Activated T-cell treated with anti-CD3 and anti-CD28 coated beads, Interleukin-2, amount 50 U/mL, for 24 hours (primary cell): ENCODE measurements around the gene PEX7.
"Not testable (repeated sequence)": the region's sequence is repeated elsewhere in the genome, so short reads cannot be mapped to it uniquely, and the experiment has no call there.

ENCODE experiments used
- DNase-seq: peaks from one replicate; pipeline ENCODE4 v3.0.0-alpha.2; 2020
- H3K27ac Mint-ChIP-seq: 2 replicates; pipeline ENCODE4 v1.8.0; 2020; ENCODE audit warnings: mild to moderate bottlenecking, mixed read lengths
- H3K27me3 Mint-ChIP-seq: 2 replicates; pipeline ENCODE4 v1.8.0; 2020; ENCODE audit warnings: mixed read lengths
- H3K36me3 Mint-ChIP-seq: 2 replicates; pipeline ENCODE4 v1.8.0; 2020; ENCODE audit warnings: low read depth, mixed read lengths
- H3K4me1 Mint-ChIP-seq: 2 replicates; pipeline ENCODE4 v1.8.0; 2020; ENCODE audit warnings: low read depth, mixed read lengths
- H3K4me3 Mint-ChIP-seq: 2 replicates; pipeline ENCODE4 v1.8.0; 2020; ENCODE audit warnings: mild to moderate bottlenecking, moderate library complexity, mixed read lengths
- H3K9me3 Mint-ChIP-seq: 2 replicates; pipeline ENCODE4 v1.8.0; 2020; ENCODE audit warnings: mixed read lengths

The PEX7 gene

DNA sequence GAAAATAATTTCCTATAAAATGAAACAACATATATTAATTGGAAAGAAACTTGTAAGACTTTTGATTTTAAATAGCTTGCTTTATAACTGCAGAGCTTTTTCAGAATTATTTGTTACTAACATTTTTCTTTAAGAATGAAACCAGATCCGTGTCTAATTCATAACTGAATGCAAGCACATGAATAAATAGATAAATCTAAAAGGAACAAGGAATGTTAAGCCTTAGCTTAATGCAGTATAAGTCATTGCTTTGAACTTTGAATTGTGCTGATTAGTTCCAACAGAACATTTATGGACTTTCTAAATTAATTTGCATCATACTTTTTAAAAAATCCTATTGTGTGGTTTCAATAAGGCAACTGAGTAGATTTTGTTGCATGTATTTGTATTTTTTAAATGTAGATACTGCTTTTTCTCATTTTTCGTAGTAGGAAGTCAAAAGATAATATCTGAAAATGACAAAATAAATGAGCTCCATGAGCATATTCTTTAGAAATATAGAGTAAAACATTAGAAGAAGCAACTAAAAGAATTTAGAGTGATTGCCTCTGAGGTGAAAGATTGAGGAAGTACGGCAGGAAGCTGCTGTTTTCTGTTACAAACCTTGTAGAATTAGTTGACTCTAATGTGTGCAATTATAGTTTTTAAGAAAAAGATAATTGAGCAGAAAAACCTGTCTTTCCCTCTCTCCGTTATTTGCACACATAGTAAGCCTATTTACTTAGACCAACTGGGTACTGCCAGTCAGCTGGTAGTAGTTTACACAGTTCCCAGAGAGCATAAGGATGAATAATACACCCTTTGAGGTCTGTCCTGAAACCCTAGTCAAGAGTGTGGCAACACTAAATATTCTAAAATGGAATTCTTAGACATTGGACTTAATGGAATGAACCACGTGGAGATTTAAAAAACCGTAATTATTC, 67.1 kb downstream of the PEX7 start:
- peaks cover 6% of the 10 kb centered on the region for H3K4me1 Mint-ChIP-seq

DNA sequence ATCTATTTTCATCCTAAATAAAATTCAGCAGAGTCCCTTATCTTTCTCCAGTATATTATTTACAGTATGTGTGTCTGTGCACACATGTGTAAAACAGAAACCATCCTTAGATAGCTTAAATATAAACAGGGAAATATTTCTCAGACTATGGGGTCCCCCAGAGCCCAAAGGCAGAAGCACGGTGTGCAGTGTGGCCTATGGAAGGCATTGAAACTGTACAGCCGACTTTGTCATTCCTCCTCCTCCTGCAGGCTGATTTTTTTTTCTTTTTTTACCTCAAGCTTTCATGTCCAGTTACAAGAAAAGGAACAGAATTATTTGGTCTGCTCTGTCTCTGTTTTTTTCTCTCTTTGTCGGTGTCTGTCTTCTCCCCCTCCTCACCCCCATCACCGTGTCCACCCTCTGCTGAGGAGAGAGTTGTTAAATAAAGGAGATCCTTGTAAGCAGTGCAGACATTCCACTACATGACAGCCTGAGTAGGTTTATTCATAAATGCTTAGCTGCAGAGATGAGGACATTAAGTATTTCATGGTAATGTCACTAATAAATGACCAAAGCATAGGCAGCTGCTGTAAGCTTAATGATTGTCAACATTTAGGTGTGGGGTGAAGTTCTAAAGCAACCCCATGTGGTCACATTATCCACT, 67.9 kb downstream of the PEX7 start:
- no peak for DNase-seq
- Mint-ChIP-seq H3K4me3 (no peak overlapping the region), H3K4me1 (peaks cover 6% of the 10 kb centered on the region), H3K27ac (no peak overlapping the region), H3K36me3 (peaks cover 21% of the 10 kb centered on the region), H3K9me3 (no peaks in the 10 kb centered on the region), H3K27me3 (no peaks in the 10 kb centered on the region)

More for the DNA sequence above, 67.1 kb downstream of the PEX7 start:
- Mint-ChIP-seq H3K4me3 (no peak overlapping the region), H3K36me3 (peaks cover 21% of the 10 kb centered on the region), H3K9me3 (no peaks in the 10 kb centered on the region), H3K27me3 (no peaks in the 10 kb centered on the region), H3K27ac (no peak overlapping the region)
- DNase-seq: no peak

DNA sequence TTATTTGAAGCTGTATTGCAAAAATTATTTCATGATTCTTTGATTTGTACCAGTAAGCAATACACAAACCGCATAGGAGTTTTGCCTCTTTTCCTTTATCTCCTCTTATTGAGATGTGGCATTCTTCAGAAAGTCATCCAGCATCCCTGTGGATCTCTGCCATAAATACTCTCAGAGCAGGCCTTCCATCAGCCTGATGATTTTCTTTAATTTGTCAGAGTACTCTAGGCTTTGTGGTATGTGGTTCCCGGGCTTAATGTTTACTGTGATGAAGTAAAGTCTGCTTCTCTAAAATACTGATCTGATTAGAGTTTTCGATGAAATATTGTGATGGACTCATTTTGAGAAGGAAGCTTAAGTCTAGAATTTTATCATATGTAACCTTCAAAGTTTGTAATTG, 68.6 kb downstream of the PEX7 start:
- Mint-ChIP-seq H3K4me3 (no peak overlapping the region), H3K9me3 (no peaks in the 10 kb centered on the region), H3K36me3 (peaks cover 21% of the 10 kb centered on the region), H3K27me3 (no peaks in the 10 kb centered on the region), H3K4me1 (peaks cover 6% of the 10 kb centered on the region), H3K27ac (no peak overlapping the region)
- no peak for DNase-seq

DNA sequence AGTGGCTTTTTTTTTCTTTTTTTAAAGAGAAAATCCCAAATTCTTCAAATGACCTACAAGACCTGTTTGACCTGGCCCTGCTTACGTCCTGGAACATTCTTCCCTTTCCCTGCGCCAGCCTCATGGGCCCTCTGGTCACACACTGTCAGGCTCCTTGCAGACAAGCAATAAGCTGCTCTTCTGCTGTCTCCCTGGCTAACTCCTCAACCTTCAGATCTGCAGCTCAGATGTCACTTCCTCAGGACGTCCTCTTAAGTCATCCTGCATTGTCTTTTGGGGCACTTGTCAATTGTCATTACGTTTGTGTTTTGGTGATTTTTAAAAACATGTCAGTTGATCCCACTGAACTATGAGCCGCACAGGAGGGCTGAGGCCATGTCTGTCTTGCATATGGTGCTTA, 70.8 kb downstream of the PEX7 start:
- Mint-ChIP-seq H3K4me1 (peaks cover 6% of the 10 kb centered on the region), H3K27ac (no peak overlapping the region)
- no peak for DNase-seq

DNA sequence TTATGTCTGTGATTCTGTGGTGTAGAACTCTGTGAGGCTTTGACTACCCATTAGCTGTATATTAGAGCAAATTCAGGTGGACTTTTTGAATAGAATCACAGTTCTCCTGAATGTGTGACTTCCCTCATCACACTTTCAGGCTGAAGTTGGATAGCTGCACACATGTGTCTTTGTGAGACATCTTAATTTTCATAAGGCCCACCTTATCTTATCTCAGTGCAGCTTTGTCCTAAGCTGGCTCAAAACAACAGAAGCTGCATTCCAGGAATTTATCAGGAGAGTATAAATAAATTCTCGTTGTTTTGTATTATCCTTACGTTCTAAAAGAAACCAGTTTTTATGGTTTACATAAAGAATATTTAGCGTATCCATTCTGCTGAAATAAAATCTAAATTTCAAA, 73.5 kb downstream of the PEX7 start:
- H3K27ac Mint-ChIP-seq: no peak overlapping the region
- H3K4me3 Mint-ChIP-seq: no peak overlapping the region
- peaks cover 38% of the 10 kb centered on the region for H3K36me3 Mint-ChIP-seq
- peaks cover 4% of the 10 kb centered on the region for H3K4me1 Mint-ChIP-seq
- DNase-seq: no peak
- no peaks in the 10 kb centered on the region for H3K27me3 Mint-ChIP-seq
- no peaks in the 10 kb centered on the region for H3K9me3 Mint-ChIP-seq

More for the DNA sequence above, 70.8 kb downstream of the PEX7 start:
- Mint-ChIP-seq H3K9me3 (no peaks in the 10 kb centered on the region), H3K27me3 (no peaks in the 10 kb centered on the region), H3K4me3 (no peak overlapping the region), H3K36me3 (peaks cover 23% of the 10 kb centered on the region)

DNA sequence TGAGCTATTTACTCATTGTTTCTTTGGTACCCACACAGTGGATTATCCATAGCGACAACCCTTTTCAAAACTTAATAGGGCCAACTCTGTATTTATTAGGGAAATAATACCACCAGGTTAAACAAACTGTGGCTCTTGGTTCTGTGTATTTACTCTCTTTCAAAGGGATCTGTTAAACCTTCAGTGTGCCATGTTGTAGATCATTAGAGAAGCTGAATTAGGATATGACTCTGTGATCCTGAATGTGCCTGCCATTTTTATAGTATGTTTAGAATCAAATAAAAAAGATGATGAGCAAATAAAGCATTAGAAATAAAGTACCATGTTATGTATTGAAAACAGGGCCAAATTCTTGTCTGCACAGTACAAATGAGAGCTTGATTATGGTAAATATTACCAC, 74.7 kb downstream of the PEX7 start:
- Mint-ChIP-seq H3K9me3 (no peaks in the 10 kb centered on the region), H3K27me3 (no peaks in the 10 kb centered on the region)
- no peak for DNase-seq

DNA sequence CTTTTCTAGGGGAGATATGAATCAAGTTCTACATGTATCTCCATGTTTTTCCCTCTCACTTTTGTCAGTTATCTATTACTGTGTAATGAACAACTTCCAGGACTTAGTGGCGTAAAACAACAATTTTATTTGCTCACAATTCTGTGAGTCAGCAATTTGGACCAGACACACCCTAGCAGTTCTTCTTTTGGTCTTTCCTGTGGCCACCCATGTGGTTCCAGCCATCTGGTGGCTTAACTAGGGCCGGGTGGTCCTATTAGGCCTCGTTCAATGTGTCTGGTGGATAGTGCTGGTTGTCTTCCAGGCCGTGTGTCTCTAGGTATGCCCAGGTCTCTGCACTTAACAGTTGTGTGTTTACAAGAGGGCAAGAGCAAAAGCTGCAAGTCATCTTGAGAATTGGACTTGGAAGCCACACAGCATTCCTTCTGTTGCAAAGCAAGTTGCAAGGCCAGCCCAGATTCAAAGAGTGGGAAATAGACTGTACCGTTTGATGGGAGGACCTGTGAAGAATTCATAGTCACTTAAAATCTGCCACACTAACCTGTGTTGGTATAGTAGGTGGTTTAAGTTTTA, 78.9 kb downstream of the PEX7 start:
- H3K4me3 Mint-ChIP-seq: no peak overlapping the region
- H3K27me3 Mint-ChIP-seq: no peaks in the 10 kb centered on the region
- peaks cover 43% of the 10 kb centered on the region for H3K36me3 Mint-ChIP-seq
- H3K27ac Mint-ChIP-seq: no peak overlapping the region
- no peak for DNase-seq
- H3K9me3 Mint-ChIP-seq: no peaks in the 10 kb centered on the region
- H3K4me1 Mint-ChIP-seq: peaks cover 4% of the 10 kb centered on the region

More for the DNA sequence above, 74.7 kb downstream of the PEX7 start:
- H3K4me3 Mint-ChIP-seq: no peak overlapping the region
- no peak overlapping the region for H3K27ac Mint-ChIP-seq
- peaks cover 44% of the 10 kb centered on the region for H3K36me3 Mint-ChIP-seq
- H3K4me1 Mint-ChIP-seq: peaks cover 4% of the 10 kb centered on the region

DNA sequence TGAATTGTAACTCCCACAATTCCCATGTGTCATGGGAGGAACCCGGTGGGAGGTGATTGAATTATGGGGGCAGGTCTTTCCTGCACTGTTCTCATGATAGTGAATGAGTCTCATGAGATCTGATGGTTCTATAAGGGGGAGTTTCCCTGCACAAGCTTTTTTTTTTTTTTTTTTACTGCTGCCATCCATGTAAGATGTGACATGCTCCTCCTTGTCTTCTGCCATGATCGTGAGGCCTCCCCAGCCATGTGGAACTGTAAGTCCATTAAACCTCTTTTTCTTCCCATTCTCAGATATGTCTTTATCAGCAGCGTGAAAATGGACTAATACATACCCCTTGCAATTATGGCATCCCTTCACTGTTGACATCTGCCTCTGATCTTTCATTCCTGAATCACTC, 82.1 kb downstream of the PEX7 start:
- H3K27ac Mint-ChIP-seq, H3K4me1 Mint-ChIP-seq, H3K4me3 Mint-ChIP-seq, H3K27me3 Mint-ChIP-seq, DNase-seq, H3K9me3 Mint-ChIP-seq: not testable (repeated sequence)
- H3K36me3 Mint-ChIP-seq: peaks cover 30% of the 10 kb centered on the region

DNA sequence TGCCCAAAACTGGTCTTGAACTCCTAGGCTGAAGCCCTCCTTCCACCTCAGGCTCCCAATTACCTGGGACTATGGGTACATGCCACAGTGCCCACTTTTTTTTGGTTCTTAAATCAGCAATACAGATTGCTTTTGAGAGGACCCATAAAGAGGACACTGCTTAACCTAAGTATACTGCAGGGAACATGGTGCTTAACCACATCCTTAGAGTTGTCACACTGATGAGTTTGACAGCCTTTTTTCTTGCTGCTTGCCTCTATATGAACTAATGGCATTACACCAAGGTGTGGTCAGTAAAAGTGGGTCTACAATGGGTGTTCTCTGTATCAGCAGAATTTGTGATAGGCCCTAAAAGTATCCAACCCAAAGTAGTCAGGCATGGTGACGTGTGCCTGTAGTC, 92.6 kb downstream of the PEX7 start:
- H3K27ac Mint-ChIP-seq: no peak overlapping the region
- H3K27me3 Mint-ChIP-seq: peaks cover 16% of the 10 kb centered on the region
- no peak overlapping the region for H3K4me3 Mint-ChIP-seq
- H3K4me1 Mint-ChIP-seq: peaks cover 3% of the 10 kb centered on the region
- H3K9me3 Mint-ChIP-seq: no peaks in the 10 kb centered on the region
- H3K36me3 Mint-ChIP-seq: peaks cover 33% of the 10 kb centered on the region
- DNase-seq: no peak

DNA sequence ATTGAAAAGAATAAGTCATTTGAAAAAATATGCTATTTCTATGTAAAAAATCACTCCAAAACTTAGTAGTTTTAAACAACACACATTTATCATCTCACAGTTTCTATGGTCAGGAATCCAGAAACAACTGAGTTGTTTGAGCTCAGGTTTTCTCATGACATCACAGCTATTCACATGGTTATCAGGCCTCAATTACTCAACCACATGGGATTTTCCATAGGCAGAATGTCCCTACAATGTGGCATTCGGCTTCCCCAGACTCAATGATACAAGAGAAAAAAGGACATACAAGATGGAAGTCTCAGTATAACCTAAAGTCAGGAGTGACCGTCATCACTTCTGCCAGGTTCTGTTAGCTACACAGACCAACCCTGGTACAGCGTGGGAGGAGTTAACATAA, 96.3 kb downstream of the PEX7 start:
- Mint-ChIP-seq H3K27me3 (peaks cover 46% of the 10 kb centered on the region), H3K4me3 (no peak overlapping the region), H3K27ac (no peak overlapping the region), H3K9me3 (no peaks in the 10 kb centered on the region), H3K4me1 (peaks cover 31% of the 10 kb centered on the region), H3K36me3 (peaks cover 9% of the 10 kb centered on the region)
- DNase-seq: no peak

DNA sequence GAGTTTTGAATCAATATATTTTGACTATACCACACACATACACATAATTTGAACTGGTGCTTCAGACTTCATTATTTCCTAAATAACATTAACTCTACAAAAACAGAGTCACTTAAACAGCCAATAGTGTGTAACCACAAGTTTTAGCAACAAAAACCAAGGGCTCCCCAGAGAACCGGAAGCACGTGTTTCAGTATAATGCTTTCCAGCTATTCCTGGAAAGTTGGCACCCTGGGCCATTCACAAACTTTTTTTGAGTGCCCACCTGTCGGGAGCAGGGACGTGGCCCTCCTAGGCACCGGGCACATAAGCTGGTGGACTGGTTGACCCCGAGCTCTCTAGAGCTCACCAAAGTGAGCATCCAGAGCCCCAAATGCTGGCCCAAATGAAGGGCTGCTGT, 97.8 kb downstream of the PEX7 start:
- Mint-ChIP-seq H3K27ac (no peak overlapping the region), H3K36me3 (peaks cover 6% of the 10 kb centered on the region), H3K4me1 (peaks cover 35% of the 10 kb centered on the region), H3K4me3 (peak overlapping the region; percentile 63), H3K9me3 (no peaks in the 10 kb centered on the region), H3K27me3 (peaks cover 58% of the 10 kb centered on the region)
- DNase-seq: peak; percentile 34

DNA sequence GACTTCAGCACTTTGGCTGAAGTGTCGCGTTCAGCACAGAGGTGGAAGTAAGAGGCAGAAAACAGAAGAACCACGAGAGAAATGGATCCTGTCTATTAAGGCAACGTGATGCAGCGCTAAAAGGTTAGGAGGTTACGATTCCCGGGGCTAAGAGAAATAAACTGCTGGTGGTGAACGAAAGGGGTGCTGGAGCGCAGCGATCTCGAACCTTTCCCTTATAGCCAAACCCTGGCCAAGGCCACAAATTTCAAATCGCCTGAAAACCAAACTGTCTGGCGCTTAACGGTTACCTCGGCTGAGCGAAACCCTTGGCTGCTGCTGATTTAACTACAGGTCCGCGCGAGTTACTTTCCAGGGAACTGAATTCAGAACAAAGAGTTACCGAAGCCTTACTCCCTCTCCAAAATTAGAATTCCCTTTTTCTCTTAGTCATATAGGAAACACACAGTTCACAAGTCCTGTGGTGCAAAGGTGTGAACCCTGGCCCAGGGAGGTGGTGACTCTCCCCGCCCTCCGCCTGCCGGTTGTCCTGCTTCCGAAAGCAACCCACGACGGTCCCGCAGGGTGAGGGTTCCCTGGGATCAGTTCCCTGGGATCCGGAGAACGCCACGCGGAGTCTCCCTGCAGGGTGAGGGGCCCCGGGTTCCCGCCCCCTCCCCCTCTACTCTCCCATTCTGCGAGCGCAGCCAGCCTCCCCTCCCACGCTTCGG, 98.4 kb downstream of the PEX7 start:
- H3K4me1 Mint-ChIP-seq: peaks cover 35% of the 10 kb centered on the region
- H3K9me3 Mint-ChIP-seq: no peaks in the 10 kb centered on the region
- peak; percentile 43 for DNase-seq
- H3K27ac Mint-ChIP-seq: no peak overlapping the region
- peaks cover under 1% of the 10 kb centered on the region for H3K36me3 Mint-ChIP-seq
- H3K4me3 Mint-ChIP-seq: peak overlapping the region; percentile 63
- peaks cover 60% of the 10 kb centered on the region for H3K27me3 Mint-ChIP-seq

DNA sequence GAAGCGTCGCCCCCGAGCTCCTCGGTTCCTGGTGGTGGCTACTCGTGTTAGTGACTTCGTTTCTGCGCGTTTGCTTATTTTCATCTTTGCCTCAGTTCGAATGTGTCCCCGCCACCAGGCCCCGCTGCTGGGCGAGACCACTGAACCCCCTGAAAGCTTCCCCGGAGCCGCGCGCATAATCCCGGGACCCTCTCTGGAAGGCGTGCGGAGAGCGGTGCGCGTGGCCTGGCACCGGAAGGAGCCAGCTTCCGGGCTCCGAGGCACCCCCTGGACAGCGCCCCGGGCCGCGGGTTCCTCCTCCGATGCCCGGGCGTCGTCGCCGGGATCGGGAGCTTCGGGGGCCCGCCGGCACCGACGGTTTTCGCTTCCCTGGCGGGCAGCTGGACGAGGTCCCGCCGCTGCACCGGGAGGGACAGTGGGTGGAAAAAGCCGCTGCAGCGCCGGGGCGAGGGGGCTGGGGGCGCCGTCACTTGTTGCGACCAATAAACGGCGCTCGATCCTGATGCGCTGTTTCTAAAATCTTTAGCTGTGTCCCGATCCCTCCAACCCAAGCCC, 99.1 kb downstream of the PEX7 start:
- DNase-seq: peak; percentile 40
- Mint-ChIP-seq H3K27ac (no peak overlapping the region), H3K4me1 (peaks cover 35% of the 10 kb centered on the region), H3K9me3 (no peaks in the 10 kb centered on the region), H3K36me3 (no peaks in the 10 kb centered on the region), H3K4me3 (peak overlapping the region; percentile 66), H3K27me3 (peaks cover 64% of the 10 kb centered on the region)
